ENCODE measurements around the gene HASPIN. TPM values are rescaled to one million over a fixed set of nuclear protein-coding genes. Genes with fewer than 3 reads are reported as not detected.

The HASPIN gene
- total and polyA plus RNA-seq, 2 of the 13 experiments (the other 11 are each of a cell fraction or from before 2014, with no cell fraction given): 2.7 to 8.1 TPM

GRCh38 chr17:3678095-3678820 is 45.4 kb upstream of the HASPIN start (continued):
- TF ChIP-seq ARID2 (CRISPR knock-in tag; IDR thresholded peaks at IDR 0.05; ENCODE audit: borderline replicate concordance) (no peak), GMEB1 (CRISPR knock-in tag; IDR thresholded peaks at IDR 0.05; ENCODE audit: borderline replicate concordance) (no peak), CERS6 (CRISPR knock-in tag; IDR thresholded peaks at IDR 0.05) (no peak), HCFC1 (IDR thresholded peaks at IDR 0.05; ENCODE audit: low read depth, low read length) (no peak), E2F1 (CRISPR knock-in tag; IDR thresholded peaks at IDR 0.05) (no peak), ZNF589 (CRISPR knock-in tag; conservative IDR thresholded peaks at IDR 0.05) (no peak), MAFK (conservative IDR thresholded peaks at IDR 0.05 in 1 of 2, IDR thresholded peaks at IDR 0.05 in 1 of 2; ENCODE audit: low read length in 2 of 2) (peak; percentile 70 to 74), KIAA2018 (CRISPR knock-in tag; IDR thresholded peaks at IDR 0.05; ENCODE audit: borderline replicate concordance) (no peak), ZNF605 (CRISPR knock-in tag; IDR thresholded peaks at IDR 0.05) (peak; percentile 60), MYC (CRISPR knock-in tag; IDR thresholded peaks at IDR 0.05; ENCODE audit: borderline replicate concordance) (no peak), ZBTB43 (CRISPR knock-in tag; conservative IDR thresholded peaks at IDR 0.05) (no peak), ZSCAN21 (CRISPR knock-in tag; IDR thresholded peaks at IDR 0.05; ENCODE audit: borderline replicate concordance) (no peak), ZNF543 (CRISPR knock-in tag; IDR thresholded peaks at IDR 0.05) (0 out of 2 replicates have a peak, but pooled peaks have one; percentile 17), PHF5A (CRISPR knock-in tag; IDR thresholded peaks at IDR 0.05; ENCODE audit: low read depth, unreplicated experiment) (no peak), CBFB (CRISPR knock-in tag; IDR thresholded peaks at IDR 0.05) (no peak)

All from HepG2 (cell line).